ENCODE results near the gene GRIK4. TPM values are rescaled to one million over a fixed set of nuclear protein-coding genes. Genes with fewer than 3 reads are reported as not detected.
A peak's percentile ranks its signal among the peaks of the same experiment; 100 is the strongest.

GRIK4 gene
- total RNA-seq, 2 experiments from 2014 or later: not detected

- Mint-ChIP-seq H3K27ac (no peak overlapping the region), H3K9me3 (no peaks in the 10 kb centered on the region), H3K27me3 (peaks cover 21% of the 10 kb centered on the region), H3K4me1 (no peaks in the 10 kb centered on the region), H3K36me3 (no peaks in the 10 kb centered on the region), H3K4me3 (no peak overlapping the region)
- POLR2A ChIA-PET: interaction anchor here (0.6 kb wide), 1 partner anchor 41 kb away, joined by 3 read pairs; no protein-coding TSS in a partner anchor
- DNase-seq: no peak
- ATAC-seq (ENCODE audit: low read depth): no peak
Measured at GRCh38 chr11:120973501-120973900, 462.0 kb downstream of the GRIK4 start.

- H3K9me3 Mint-ChIP-seq: no peaks in the 10 kb centered on the region
- POLR2A ChIA-PET: no interaction called here
- H3K36me3 Mint-ChIP-seq: no peaks in the 10 kb centered on the region
- peaks cover 20% of the 10 kb centered on the region for H3K27me3 Mint-ChIP-seq
- H3K4me1 Mint-ChIP-seq: no peaks in the 10 kb centered on the region
- DNase-seq (no peak), ATAC-seq (ENCODE audit: low read depth) (no peak)
- H3K4me3 Mint-ChIP-seq: no peak overlapping the region
- H3K27ac Mint-ChIP-seq: no peak overlapping the region
Measured at GRCh38 chr11:120974466-120974865, 462.9 kb downstream of the GRIK4 start.

GRCh38 chr11:120974965-120975364, 463.4 kb downstream of the GRIK4 start:
- Mint-ChIP-seq H3K4me1 (no peaks in the 10 kb centered on the region), H3K27me3 (peaks cover 21% of the 10 kb centered on the region), H3K27ac (no peak overlapping the region), H3K9me3 (no peaks in the 10 kb centered on the region), H3K36me3 (no peaks in the 10 kb centered on the region), H3K4me3 (no peak overlapping the region)
- DNase-seq (no peak), ATAC-seq (ENCODE audit: low read depth) (no peak)
- POLR2A ChIA-PET: no interaction called here

GRCh38 chr11:120977266-120978137, 466.0 kb downstream of the GRIK4 start:
- Mint-ChIP-seq H3K27ac (no peak overlapping the region), H3K4me3 (no peak overlapping the region), H3K27me3 (peaks cover 24% of the 10 kb centered on the region), H3K4me1 (no peaks in the 10 kb centered on the region), H3K36me3 (no peaks in the 10 kb centered on the region), H3K9me3 (no peaks in the 10 kb centered on the region)
- POLR2A ChIA-PET: no interaction called here
- DNase-seq (no peak), ATAC-seq (ENCODE audit: low read depth) (no peak)

- peaks cover 35% of the 10 kb centered on the region for H3K27me3 Mint-ChIP-seq
- no peak overlapping the region for H3K27ac Mint-ChIP-seq
- H3K36me3 Mint-ChIP-seq: no peaks in the 10 kb centered on the region
- no peak for ATAC-seq (ENCODE audit: low read depth)
- POLR2A ChIA-PET: no interaction called here
- H3K4me3 Mint-ChIP-seq: no peak overlapping the region
- no peak for DNase-seq
- no peaks in the 10 kb centered on the region for H3K9me3 Mint-ChIP-seq
- no peaks in the 10 kb centered on the region for H3K4me1 Mint-ChIP-seq
Measured at GRCh38 chr11:120978701-120979100, 467.2 kb downstream of the GRIK4 start.

GRCh38 chr11:120985718-120986569, 474.4 kb downstream of the GRIK4 start:
- ATAC-seq (ENCODE audit: low read depth): peak; percentile 87
- H3K4me1 Mint-ChIP-seq: peaks cover 6% of the 10 kb centered on the region
- peak overlapping the region; percentile 52 for H3K4me3 Mint-ChIP-seq
- POLR2A ChIA-PET: no interaction called here
- peaks cover 48% of the 10 kb centered on the region for H3K27me3 Mint-ChIP-seq
- DNase-seq: peak; percentile 64
- H3K36me3 Mint-ChIP-seq: no peaks in the 10 kb centered on the region
- H3K27ac Mint-ChIP-seq: no peak overlapping the region
- no peaks in the 10 kb centered on the region for H3K9me3 Mint-ChIP-seq

GRCh38 chr11:120988603-120989002, 477.1 kb downstream of the GRIK4 start:
- Mint-ChIP-seq H3K9me3 (no peaks in the 10 kb centered on the region), H3K27me3 (peaks cover 31% of the 10 kb centered on the region), H3K36me3 (no peaks in the 10 kb centered on the region), H3K4me1 (peaks cover 6% of the 10 kb centered on the region), H3K4me3 (no peak overlapping the region), H3K27ac (no peak overlapping the region)
- POLR2A ChIA-PET: no interaction called here
- no peak for DNase-seq
- ATAC-seq (ENCODE audit: low read depth): no peak

GRCh38 chr11:120991830-120992686, 480.5 kb downstream of the GRIK4 start:
- H3K4me1 Mint-ChIP-seq: peaks cover 5% of the 10 kb centered on the region
- ATAC-seq (ENCODE audit: low read depth): no peak
- no peaks in the 10 kb centered on the region for H3K9me3 Mint-ChIP-seq
- no peaks in the 10 kb centered on the region for H3K36me3 Mint-ChIP-seq
- DNase-seq: no peak
- no peak overlapping the region for H3K27ac Mint-ChIP-seq
- H3K27me3 Mint-ChIP-seq: peaks cover 14% of the 10 kb centered on the region
- POLR2A ChIA-PET: no interaction called here
- H3K4me3 Mint-ChIP-seq: no peak overlapping the region

GRCh38 chr11:120994091-120994859, 482.7 kb downstream of the GRIK4 start:
- Mint-ChIP-seq H3K4me1 (peaks cover 5% of the 10 kb centered on the region), H3K27me3 (peaks cover 12% of the 10 kb centered on the region), H3K27ac (no peak overlapping the region), H3K4me3 (no peak overlapping the region), H3K9me3 (no peaks in the 10 kb centered on the region), H3K36me3 (no peaks in the 10 kb centered on the region)
- ATAC-seq (ENCODE audit: low read depth): no peak
- POLR2A ChIA-PET: no interaction called here
- no peak for DNase-seq

- POLR2A ChIA-PET: no interaction called here
Measured at GRCh38 chr11:120995184-120995583, 483.6 kb downstream of the GRIK4 start.

GRCh38 chr11:120996973-120997372, 485.4 kb downstream of the GRIK4 start:
- H3K27ac Mint-ChIP-seq: no peak overlapping the region
- POLR2A ChIA-PET: no interaction called here

More at GRCh38 chr11:120995184-120995583, 483.6 kb downstream of the GRIK4 start:
- no peak overlapping the region for H3K27ac Mint-ChIP-seq
- no peaks in the 10 kb centered on the region for H3K36me3 Mint-ChIP-seq
- no peak overlapping the region for H3K4me3 Mint-ChIP-seq
- peaks cover 11% of the 10 kb centered on the region for H3K27me3 Mint-ChIP-seq
- peaks cover 5% of the 10 kb centered on the region for H3K4me1 Mint-ChIP-seq
- ATAC-seq (ENCODE audit: low read depth) (no peak), DNase-seq (no peak)
- no peaks in the 10 kb centered on the region for H3K9me3 Mint-ChIP-seq

GRCh38 chr11:120998581-120998980, 487.0 kb downstream of the GRIK4 start:
- ATAC-seq (ENCODE audit: low read depth) (no peak), DNase-seq (no peak)
- Mint-ChIP-seq H3K4me3 (no peak overlapping the region), H3K9me3 (no peaks in the 10 kb centered on the region), H3K36me3 (no peaks in the 10 kb centered on the region), H3K27me3 (peaks cover 24% of the 10 kb centered on the region), H3K4me1 (peaks cover 5% of the 10 kb centered on the region), H3K27ac (no peak overlapping the region)
- POLR2A ChIA-PET: no interaction called here

More at GRCh38 chr11:120996973-120997372, 485.4 kb downstream of the GRIK4 start:
- Mint-ChIP-seq H3K27me3 (peaks cover 14% of the 10 kb centered on the region), H3K4me1 (peaks cover 5% of the 10 kb centered on the region), H3K36me3 (no peaks in the 10 kb centered on the region), H3K9me3 (no peaks in the 10 kb centered on the region), H3K4me3 (no peak overlapping the region)
- DNase-seq: no peak
- no peak for ATAC-seq (ENCODE audit: low read depth)

Measured in activated naive CD8-positive, alpha-beta T cell treated with anti-CD3 and anti-CD28 coated beads, Interleukin-2, amount 10 ng/mL, durations not matched to agents 7 days and 5 days (primary cell).